HepG2 (cell line): ENCODE results near the gene GNG4. TPM values are rescaled to one million over a fixed set of nuclear protein-coding genes. Genes with fewer than 3 reads are reported as not detected.
A peak's percentile ranks its signal among the peaks of the same experiment; 100 is the strongest.

Source experiments
- CCAR2 ChIP-seq: fragments of 200-400 bp; formaldehyde crosslinking; optimal IDR thresholded peaks from 2 replicates; pipeline ENCODE3; 2018; ENCODE audit warnings: low read depth, mild to moderate bottlenecking, low read length, moderate library complexity
- CERS6 ChIP-seq: sonication (generic); formaldehyde crosslinking; IDR thresholded peaks from 2 replicates; pipeline ENCODE4 v1.5.0; 2020; ENCODE audit warnings: missing genetic modification reagents
- ELF4 ChIP-seq: sonication (generic); formaldehyde crosslinking; IDR thresholded peaks from 2 replicates; pipeline ENCODE4 v1.5.0; 2020; ENCODE audit warnings: missing genetic modification reagents, mild to moderate bottlenecking, moderate library complexity, borderline replicate concordance
- FOXJ3 ChIP-seq: sonication (generic); formaldehyde crosslinking; IDR thresholded peaks from 2 replicates; pipeline ENCODE4 v1.4.0; 2020; ENCODE audit warnings: missing genetic modification reagents, mild to moderate bottlenecking, borderline replicate concordance
- HDAC6 ChIP-seq: fragments of 200-600 bp; sonication (generic); IDR thresholded peaks from 2 replicates; pipeline ENCODE4 v1.7.0; 2017; ENCODE audit warnings: mild to moderate bottlenecking, antibody characterized with exemption, low read length, low read depth
- KLF11 ChIP-seq: IDR thresholded peaks from 2 replicates; pipeline ENCODE4 v1.6.1; 2016; ENCODE audit warnings: missing compliant biosample characterization
- KLF9 ChIP-seq: IDR thresholded peaks from 2 replicates; pipeline ENCODE4 v1.6.1; 2016; ENCODE audit warnings: low read depth
- KMT2B ChIP-seq: IDR thresholded peaks from 2 replicates; pipeline ENCODE4 v1.6.1; 2016; ENCODE audit warnings: missing genetic modification reagents, missing compliant biosample characterization
- NR3C1 ChIP-seq: sonication (generic); formaldehyde crosslinking; IDR thresholded peaks from 2 replicates; pipeline ENCODE4 v1.4.0; 2020; ENCODE audit warnings: missing genetic modification reagents
- PAF1 ChIP-seq: IDR thresholded peaks from 2 replicates; pipeline ENCODE4 v1.6.1; 2016; ENCODE audit warnings: missing genetic modification reagents, missing compliant biosample characterization
- PBX3 ChIP-seq: sonication (generic); formaldehyde crosslinking; IDR thresholded peaks from 2 replicates; pipeline ENCODE4 v1.8.1; 2023; ENCODE audit warnings: missing genetic modification reagents, inconsistent platforms, borderline replicate concordance
- PCBP1 ChIP-seq: fragments of 200-400 bp; formaldehyde crosslinking; IDR thresholded peaks from 2 replicates; pipeline ENCODE4 v1.6.1; 2017; ENCODE audit warnings: mild to moderate bottlenecking, low read depth, low read length, borderline replicate concordance
- REL ChIP-seq: sonication (generic); formaldehyde crosslinking; conservative IDR thresholded peaks from 2 replicates; pipeline ENCODE4 v1.8.0; 2022; ENCODE audit warnings: mild to moderate bottlenecking, missing genetic modification reagents, moderate library complexity
- SIN3A ChIP-seq: IDR thresholded peaks from 2 replicates; pipeline ENCODE4 v1.6.1; 2011; ENCODE audit warnings: low read depth, mild to moderate bottlenecking, control low read depth, low read length, borderline replicate concordance
- SMAD3 ChIP-seq: sonication (generic); formaldehyde crosslinking; IDR thresholded peaks from 2 replicates; pipeline ENCODE4 v1.4.0; 2020; ENCODE audit warnings: missing genetic modification reagents
- SMARCC2 ChIP-seq: fragments of 450-650 bp; IDR thresholded peaks from 2 replicates; pipeline ENCODE4 v1.6.1; 2017; ENCODE audit warnings: antibody characterized with exemption, mild to moderate bottlenecking
- THYN1 ChIP-seq: sonication (generic); formaldehyde crosslinking; IDR thresholded peaks from 2 replicates; pipeline ENCODE4 v1.8.1; 2023; ENCODE audit warnings: low read depth, mild to moderate bottlenecking, moderate library complexity, missing genetic modification reagents, borderline replicate concordance
- ZFY ChIP-seq: sonication (generic); formaldehyde crosslinking; IDR thresholded peaks from 2 replicates; pipeline ENCODE4 v1.4.0; 2020; ENCODE audit warnings: missing genetic modification reagents
- ZKSCAN5 ChIP-seq: sonication (generic); formaldehyde crosslinking; IDR thresholded peaks from 2 replicates; pipeline ENCODE4 v1.5.1; 2020; ENCODE audit warnings: mild to moderate bottlenecking, missing genetic modification reagents
- ZNF224 ChIP-seq: sonication (generic); formaldehyde crosslinking; IDR thresholded peaks from 2 replicates; pipeline ENCODE4 v1.5.0; 2020; ENCODE audit warnings: mild to moderate bottlenecking, missing genetic modification reagents
- ZNF251 ChIP-seq: sonication (generic); formaldehyde crosslinking; IDR thresholded peaks from 2 replicates; pipeline ENCODE4 v1.9.0; 2021; ENCODE audit warnings: mild to moderate bottlenecking, missing genetic modification reagents
- ZNF280D ChIP-seq: sonication (generic); formaldehyde crosslinking; IDR thresholded peaks from 2 replicates; pipeline ENCODE4 v1.5.1; 2020; ENCODE audit warnings: mild to moderate bottlenecking, missing genetic modification reagents
- ZNF292 ChIP-seq: sonication (generic); formaldehyde crosslinking; IDR thresholded peaks from 2 replicates; pipeline ENCODE4 v1.8.1; 2022; ENCODE audit warnings: mild to moderate bottlenecking, low read depth, missing genetic modification reagents, borderline replicate concordance
- ZNF441 ChIP-seq: sonication (generic); formaldehyde crosslinking; IDR thresholded peaks from 2 replicates; pipeline ENCODE4 v1.7.0; 2021; ENCODE audit warnings: missing genetic modification reagents, borderline replicate concordance
- ZNF496 ChIP-seq: sonication (generic); formaldehyde crosslinking; IDR thresholded peaks from 2 replicates; pipeline ENCODE4 v1.8.1; 2023; ENCODE audit warnings: mild to moderate bottlenecking, moderate library complexity, missing genetic modification reagents; ENCODE audit not compliant: insufficient replicate concordance
- ZNF501 ChIP-seq: sonication (generic); formaldehyde crosslinking; IDR thresholded peaks from 2 replicates; pipeline ENCODE4 v1.5.1; 2020; ENCODE audit warnings: mild to moderate bottlenecking, moderate library complexity, missing genetic modification reagents
- polyA plus RNA-seq, 8 experiments: library from polyadenylated mRNA; depleted of rRNA in 3 of 8; stranded (reverse) in 7 of 8; unstranded in 1 of 8; fragments of >200 nt; fragmentation: Illumina TruSeq in 4 of 8; extraction: Trizol in 4 of 8; gene quantifications; 2 replicates each; pipeline versions ENCODE4 v1.2.1 to v1.2.3, GENCODE V29; 2011 to 2016; ENCODE audit warnings: low read depth in 4 of 8, missing spikeins in 1 of 8, mixed read lengths in 1 of 8; ENCODE audit not compliant: insufficient read depth in 1 of 8
- total RNA-seq, 5 experiments: library from RNA; depleted of rRNA; stranded (reverse); fragments of >200 nt; fragmentation: Illumina TruSeq; extraction: Trizol; gene quantifications; 2 replicates each; pipeline ENCODE4 v1.2.3, GENCODE V29; 2016; ENCODE audit warnings: low read depth in 1 of 5

The GNG4 gene
- total and polyA plus RNA-seq, 2 of the 13 experiments (the other 11 are each of a cell fraction or from before 2014, with no cell fraction given): 27.1 to 69.5 TPM

- TF ChIP-seq CERS6 (no peak), PAF1 (CRISPR knock-in tag) (no peak), KMT2B (CRISPR knock-in tag) (peak; percentile 89), PCBP1 (0 out of 2 replicates have a peak, but pooled peaks have one; percentile 60), ZNF292 (CRISPR knock-in tag) (no peak; the same call in none of the 2 replicates), ZKSCAN5 (CRISPR knock-in tag) (no peak), ZNF501 (CRISPR knock-in tag) (peak; percentile 98), HDAC6 (no peak), NR3C1 (no peak), PBX3 (CRISPR knock-in tag) (0 out of 2 replicates have a peak, but pooled peaks have one; percentile 3), ZFY (peak; percentile 68; the same call in 1 of the 2 replicates), SIN3A (no peak), ELF4 (no peak), REL (CRISPR knock-in tag) (peak; percentile 52; the same call in 1 of the 2 replicates), ZNF496 (CRISPR knock-in tag) (no peak), THYN1 (CRISPR knock-in tag) (no peak), SMARCC2 (no peak), KLF9 (CRISPR knock-in tag) (no peak), KLF11 (0 out of 2 replicates have a peak, but pooled peaks have one; percentile 44), ZNF224 (peak; percentile 88; the same call in 1 of the 2 replicates), ZNF251 (CRISPR knock-in tag) (no peak), CCAR2 (no peak), ZNF441 (CRISPR knock-in tag) (peak; percentile 42; the same call in 1 of the 2 replicates), FOXJ3 (CRISPR knock-in tag) (no peak), SMAD3 (CRISPR knock-in tag) (peak; percentile 79), ZNF280D (peak; percentile 26)
Observed at GRCh38 chr1:235504494-235505222, 144.9 kb downstream of the GNG4 start (continued).
